ENCODE measurements around the gene TSC22D3.
"Not testable (repeated sequence)": the region's sequence is repeated elsewhere in the genome, so short reads cannot be mapped to it uniquely, and the experiment has no call there.

The TSC22D3 gene

GRCh38 chrX:107775734-107776511, at the start of gene TSC22D3:
Gene TSC22D3, minus strand, starts transcription at chrX:107775787. Its CDS starts 368 bp downstream, at chrX:107775419.
- FAIRE-seq, result no peak

GRCh38 chrX:107823456-107823855, 47.9 kb upstream of the TSC22D3 start:
- no peak for DNase-seq (ENCODE audit: low spot score)
- no peak for FAIRE-seq

More at GRCh38 chrX:107775734-107776511, at the start of gene TSC22D3:
- peak; percentile 1 for DNase-seq (ENCODE audit: low spot score)

- DNase-seq (ENCODE audit: low spot score) (no peak), FAIRE-seq (no peak)
Measured at GRCh38 chrX:107823042-107823441, 47.5 kb upstream of the TSC22D3 start.

GRCh38 chrX:107818900-107819521, 43.4 kb upstream of the TSC22D3 start:
- no peak for FAIRE-seq

GRCh38 chrX:107810053-107810452, 34.5 kb upstream of the TSC22D3 start:
- FAIRE-seq; DNase-seq (ENCODE audit: low spot score): not testable (repeated sequence)

More at GRCh38 chrX:107818900-107819521, 43.4 kb upstream of the TSC22D3 start:
- DNase-seq (ENCODE audit: low spot score), result no peak

GRCh38 chrX:107805179-107805578, 29.6 kb upstream of the TSC22D3 start:
- DNase-seq (ENCODE audit: low spot score), result no peak
- FAIRE-seq, result no peak

GRCh38 chrX:107804427-107804826, 28.8 kb upstream of the TSC22D3 start:
- DNase-seq (ENCODE audit: low spot score) (no peak), FAIRE-seq (no peak)

- FAIRE-seq (no peak), DNase-seq (ENCODE audit: low spot score) (no peak)
Measured at GRCh38 chrX:107787827-107788226, 12.2 kb upstream of the TSC22D3 start.

GRCh38 chrX:107780525-107780924, 4.9 kb upstream of the TSC22D3 start:
- DNase-seq (ENCODE audit: low spot score), result no peak
- no peak for FAIRE-seq

GRCh38 chrX:107777536-107777832, 1.9 kb upstream of the TSC22D3 start, which contains the start of gene NCBP2L:
Gene NCBP2L, plus strand, starts transcription at chrX:107777733. Its CDS starts 16,488 bp downstream, at chrX:107794221.
- no peak for FAIRE-seq
- DNase-seq (ENCODE audit: low spot score), result no peak

- FAIRE-seq (no peak), DNase-seq (ENCODE audit: low spot score) (peak; percentile 53)
Measured at GRCh38 chrX:107776649-107777535, 1.3 kb upstream of the TSC22D3 start.

- no peak for FAIRE-seq
- no peak for DNase-seq (ENCODE audit: low spot score)
Measured at GRCh38 chrX:107775000-107775733, 420 bp downstream of the TSC22D3 start.

GRCh38 chrX:107773906-107774435, 1.6 kb downstream of the TSC22D3 start:
- FAIRE-seq (no peak), DNase-seq (ENCODE audit: low spot score) (no peak)

- FAIRE-seq (no peak), DNase-seq (ENCODE audit: low spot score) (no peak)
Measured at GRCh38 chrX:107773206-107773605, 2.4 kb downstream of the TSC22D3 start.

- no peak for DNase-seq (ENCODE audit: low spot score)
- no peak for FAIRE-seq
Measured at GRCh38 chrX:107769581-107770317, 5.8 kb downstream of the TSC22D3 start.

GRCh38 chrX:107768051-107768450, 7.5 kb downstream of the TSC22D3 start:
- FAIRE-seq, result no peak
- no peak for DNase-seq (ENCODE audit: low spot score)

GRCh38 chrX:107766470-107767150, 9.0 kb downstream of the TSC22D3 start:
- FAIRE-seq (no peak), DNase-seq (ENCODE audit: low spot score) (no peak)

- FAIRE-seq (no peak), DNase-seq (ENCODE audit: low spot score) (no peak)
Measured at GRCh38 chrX:107764845-107765608, 10.6 kb downstream of the TSC22D3 start.

GRCh38 chrX:107763647-107764046, 11.9 kb downstream of the TSC22D3 start:
- DNase-seq (ENCODE audit: low spot score) (no peak), FAIRE-seq (no peak)
